Stimulated activated CD4-positive, alpha-beta T cell treated with anti-CD3 and anti-CD28 coated beads, Interleukin-4, amount 100 ng/mL, for 1 hour (primary cell): ENCODE measurements around the gene AGBL1.
"Not testable (repeated sequence)": the region's sequence is repeated elsewhere in the genome, so short reads cannot be mapped to it uniquely, and the experiment has no call there.

Source experiments
- DNase-seq: peaks from one replicate; pipeline ENCODE4 v3.0.0-alpha.2; 2020

Gene AGBL1

DNA sequence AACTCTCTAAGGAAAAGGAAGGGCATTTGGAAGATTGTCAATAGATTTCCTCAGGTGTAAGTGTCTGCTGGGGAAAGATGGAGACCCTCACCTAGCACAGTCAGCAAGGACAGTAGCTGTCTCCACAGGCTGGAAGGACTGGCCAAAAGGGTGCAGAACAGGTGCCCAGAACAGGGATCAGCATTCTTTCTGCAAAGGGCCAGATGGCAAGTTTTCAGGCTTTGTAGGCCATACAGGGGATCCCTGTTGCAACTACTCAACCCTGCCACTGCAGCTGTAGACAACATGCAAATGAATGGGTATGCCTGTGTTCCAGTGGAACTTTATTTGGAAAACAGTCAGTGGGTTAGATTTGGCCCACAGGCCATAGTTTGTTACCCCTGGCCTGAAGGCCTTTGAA lies 8.1 kb downstream of the AGBL1 start:
- no peak for DNase-seq

DNA sequence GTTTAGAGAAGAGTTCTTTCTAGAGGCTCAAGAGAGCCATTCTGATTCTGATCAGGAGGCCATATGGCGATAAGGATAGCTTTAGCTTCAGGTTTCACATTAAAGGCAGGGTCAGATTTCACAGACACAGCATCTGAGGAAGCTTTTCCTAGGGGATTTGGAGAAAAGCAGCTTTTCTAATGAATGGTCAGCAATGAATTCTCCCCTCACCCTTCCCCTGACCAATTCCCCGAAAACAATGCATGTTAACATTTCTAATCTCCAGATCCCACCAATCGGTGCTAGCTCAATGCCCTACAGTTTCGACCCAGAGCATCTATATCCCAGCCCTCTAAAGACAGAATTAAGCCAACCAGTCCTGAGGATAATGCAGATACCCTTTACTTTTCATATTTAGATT lies 9.8 kb downstream of the AGBL1 start:
- no peak for DNase-seq

DNA sequence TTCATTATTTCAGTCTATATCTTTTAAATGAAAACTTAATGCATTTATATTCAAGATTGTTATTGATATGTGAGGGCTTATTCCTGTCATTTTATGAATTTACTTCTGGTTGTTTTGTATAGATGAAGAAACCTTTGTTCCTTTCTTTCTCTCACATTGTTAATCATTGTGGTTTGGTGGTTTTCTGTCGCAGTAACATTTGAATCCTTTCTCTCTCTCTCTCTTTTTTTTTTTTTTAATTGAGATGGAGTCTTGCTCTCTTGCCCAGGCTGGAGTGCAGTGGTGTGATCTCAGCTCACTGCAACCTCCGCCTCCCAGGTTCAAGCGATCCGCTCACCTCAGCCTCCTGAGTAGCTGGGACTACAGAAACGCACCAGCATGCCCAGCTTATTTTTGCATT lies 22.1 kb downstream of the AGBL1 start:
- no peak for DNase-seq

DNA sequence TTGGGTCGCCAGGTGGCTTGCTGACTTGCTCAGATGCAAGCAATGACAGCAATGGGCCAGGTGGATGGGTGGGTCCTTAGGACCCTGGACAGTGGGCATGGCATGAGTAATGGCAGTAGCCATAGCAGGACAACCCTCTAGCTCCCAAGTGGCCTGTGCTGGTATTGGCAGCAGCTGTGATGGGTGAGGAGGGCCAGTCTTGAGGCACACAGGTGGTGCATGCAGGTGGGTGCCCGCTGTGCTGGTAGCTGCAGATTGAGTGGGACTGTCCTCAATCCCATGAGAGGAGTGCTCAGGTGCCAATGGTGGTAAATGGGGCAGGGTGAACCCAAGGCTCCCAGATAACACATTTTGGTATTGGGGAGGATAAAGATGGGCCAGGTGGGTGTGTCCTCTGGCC lies 24.2 kb downstream of the AGBL1 start:
- DNase-seq: no peak

DNA sequence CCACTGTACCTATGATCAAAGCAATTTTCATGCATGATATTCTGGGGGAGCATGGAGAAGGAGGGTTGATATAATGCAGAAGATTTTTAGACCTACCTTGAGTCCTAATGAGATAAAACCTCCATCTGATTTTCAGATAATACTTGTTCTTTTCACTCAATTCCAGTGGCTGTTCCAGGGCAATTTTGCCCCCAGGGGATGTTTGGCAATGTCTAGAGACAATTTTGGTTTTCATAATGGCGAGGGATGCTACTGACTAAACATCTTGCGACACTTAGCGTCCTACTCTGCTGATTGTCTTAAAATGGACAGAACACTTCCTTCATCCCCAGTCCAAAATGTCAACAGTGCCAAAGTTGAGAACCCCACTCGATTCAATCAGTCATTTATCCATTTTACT lies 26.6 kb downstream of the AGBL1 start:
- no peak for DNase-seq

DNA sequence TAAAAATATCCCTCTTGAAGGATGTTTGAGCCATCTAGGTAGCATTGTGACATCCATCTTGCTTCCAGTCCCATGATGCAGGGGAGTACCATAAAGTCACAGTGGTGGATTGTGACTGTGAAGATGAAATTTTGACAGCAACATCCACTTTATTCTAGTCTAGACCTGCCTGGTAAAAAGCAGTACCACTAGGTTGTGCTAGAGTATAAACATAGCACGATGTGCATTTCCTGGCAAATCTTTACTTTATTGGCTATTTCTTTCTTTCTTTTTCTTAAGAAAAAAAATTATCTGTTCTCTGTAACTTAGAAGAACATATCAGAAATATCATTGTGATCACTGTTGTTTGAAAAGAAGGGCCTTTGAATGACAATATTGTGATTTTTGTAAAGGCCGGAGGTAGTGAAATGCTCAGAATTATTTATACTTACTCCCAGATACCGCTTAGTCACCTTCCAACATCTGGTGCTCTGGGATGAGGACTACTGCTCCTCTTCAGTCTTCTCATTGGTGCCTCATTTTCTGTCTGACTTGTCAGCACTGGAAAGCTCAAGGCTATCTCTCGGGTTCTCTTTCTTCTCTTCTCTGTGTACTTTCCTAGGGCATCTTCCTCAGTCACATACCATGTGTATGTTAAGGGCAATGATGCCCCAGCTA lies 35.6 kb downstream of the AGBL1 start:
- no peak for DNase-seq

DNA sequence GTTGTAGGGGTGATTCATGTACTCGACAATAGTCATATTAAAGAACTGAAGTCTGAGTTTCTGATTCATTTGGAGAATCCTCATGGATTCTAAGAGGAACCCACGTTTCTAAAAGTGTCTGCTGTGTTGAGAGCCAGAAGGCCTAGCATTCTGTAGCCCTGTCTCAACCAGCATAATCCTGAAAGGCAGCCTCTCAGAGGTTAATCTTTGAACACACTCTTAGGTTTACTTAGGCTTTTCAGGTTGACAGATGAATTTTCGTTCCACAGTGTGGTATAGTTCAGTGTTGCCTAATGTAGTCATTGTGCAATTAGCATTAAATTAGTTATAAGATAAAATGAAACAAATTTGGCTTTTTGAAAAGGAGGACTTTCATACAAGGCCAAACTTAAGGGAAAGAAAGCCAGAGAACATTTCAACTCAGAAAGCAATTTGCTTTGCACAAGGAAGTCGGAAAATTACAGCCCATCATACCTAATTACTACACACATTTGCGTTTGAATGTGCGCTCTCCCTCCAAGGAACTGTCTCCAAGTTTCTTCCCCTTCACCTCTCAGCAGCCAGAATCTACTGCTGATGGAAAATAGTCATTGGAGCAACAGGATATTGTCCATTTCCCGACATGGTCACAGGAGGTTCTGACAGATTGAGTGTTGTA lies 42.0 kb downstream of the AGBL1 start:
- DNase-seq: no peak

DNA sequence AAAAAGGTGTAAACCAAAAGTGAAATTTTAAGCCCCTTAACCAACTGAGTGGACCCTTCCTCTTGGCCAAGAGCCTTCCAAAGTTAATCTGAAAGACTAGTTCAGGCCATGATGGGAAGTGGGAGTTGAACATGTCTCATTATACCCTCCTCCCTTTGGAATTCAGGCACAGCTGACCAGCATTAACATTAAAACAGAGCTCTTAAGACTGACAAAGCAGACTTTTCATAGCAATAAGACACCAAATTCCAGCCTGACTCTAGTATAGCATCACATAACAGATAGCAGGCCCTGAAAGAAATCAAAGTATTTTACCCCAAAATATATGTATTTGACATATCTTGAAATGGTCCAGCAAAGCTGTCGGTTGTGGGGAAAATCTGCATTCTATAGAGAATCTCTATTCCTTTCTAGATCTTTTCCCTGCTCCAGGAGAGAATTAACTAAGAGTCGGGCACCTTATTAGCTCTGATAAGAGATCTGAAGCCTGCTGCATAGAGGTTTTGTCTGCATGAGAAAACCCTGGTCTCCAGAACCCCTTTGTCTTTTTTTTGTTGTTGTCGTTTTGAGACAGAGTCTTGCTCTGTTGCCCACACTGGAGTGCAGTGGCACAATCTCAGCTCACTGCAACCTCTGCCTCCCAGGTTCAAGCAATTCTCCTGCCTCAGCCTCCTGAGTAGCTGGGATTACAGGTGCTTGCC lies 43.2 kb downstream of the AGBL1 start:
- not testable (repeated sequence) for DNase-seq

DNA sequence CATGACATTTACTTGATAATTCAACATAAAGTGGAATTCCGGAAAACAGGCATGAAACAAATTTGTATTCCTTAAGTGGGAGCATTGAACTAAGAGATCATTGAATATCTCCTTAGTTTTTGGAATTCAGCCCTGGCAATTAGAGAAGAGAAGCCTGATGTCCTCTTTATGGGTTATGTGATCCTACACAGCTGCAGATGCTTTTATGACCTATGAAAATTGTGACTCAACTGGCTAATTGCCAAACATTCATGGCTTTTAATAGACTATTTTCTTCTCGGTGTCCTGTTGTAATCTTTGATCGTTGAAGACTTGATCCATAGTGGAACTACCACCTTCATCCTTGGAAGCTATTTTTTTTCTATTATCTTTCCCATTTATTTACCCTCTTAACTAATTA lies 46.1 kb downstream of the AGBL1 start:
- DNase-seq: no peak

DNA sequence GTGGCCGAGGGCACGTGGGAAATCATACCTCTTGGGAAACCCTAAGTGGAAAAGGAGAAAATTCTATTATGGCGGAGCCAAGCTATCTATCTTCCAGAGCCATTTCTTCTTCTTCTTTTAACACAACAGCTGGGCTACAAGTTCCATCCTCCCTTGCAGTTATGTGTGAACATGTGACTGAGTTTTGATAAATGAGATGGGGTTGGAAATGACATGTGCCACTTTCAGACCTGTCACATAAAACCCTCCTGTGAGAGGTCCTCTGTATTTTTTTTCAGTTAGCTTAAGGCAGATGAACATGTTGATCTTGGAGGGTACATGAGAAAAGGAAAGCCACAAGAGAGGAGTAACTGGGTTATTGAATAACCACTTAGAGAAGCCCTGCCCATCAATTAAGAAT lies 47.9 kb downstream of the AGBL1 start:
- DNase-seq: no peak

DNA sequence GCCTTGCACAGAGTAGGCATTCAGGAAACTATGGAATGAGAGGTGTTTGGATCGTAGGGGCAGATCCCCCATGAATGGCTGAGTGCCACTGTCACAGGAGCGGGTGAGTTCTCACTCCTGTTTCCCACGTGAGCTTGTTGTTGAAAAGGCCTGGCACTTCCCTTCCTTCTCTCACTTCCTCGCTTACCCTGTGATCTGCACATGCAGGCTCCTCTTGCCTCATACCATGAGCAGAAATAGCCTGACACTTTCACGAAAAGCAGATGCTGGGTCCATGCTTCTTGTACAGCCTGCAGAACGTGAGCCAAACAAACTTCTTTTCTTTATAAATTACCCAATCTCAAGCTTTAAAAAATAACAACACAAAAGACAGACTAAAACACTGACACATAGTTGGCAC lies 55.4 kb downstream of the AGBL1 start:
- DNase-seq: no peak

DNA sequence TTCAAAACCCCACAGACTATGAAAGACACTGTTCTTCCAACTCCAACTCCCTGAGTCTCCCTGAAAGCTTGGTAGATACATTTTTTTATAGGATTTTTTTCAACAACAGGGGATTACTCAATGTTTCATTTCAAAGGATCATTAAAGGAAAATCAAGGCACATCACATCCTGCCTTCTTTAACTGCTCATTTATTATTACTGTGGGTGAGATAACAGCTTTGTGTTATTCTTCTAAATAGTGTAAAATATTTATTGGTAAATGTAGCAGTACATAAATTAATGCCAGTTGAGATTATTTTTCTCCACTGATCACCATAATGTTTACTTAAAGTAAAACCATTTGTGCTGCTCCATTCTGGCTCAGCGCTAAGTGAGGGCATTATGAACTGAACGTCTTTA lies 57.2 kb downstream of the AGBL1 start:
- no peak for DNase-seq

DNA sequence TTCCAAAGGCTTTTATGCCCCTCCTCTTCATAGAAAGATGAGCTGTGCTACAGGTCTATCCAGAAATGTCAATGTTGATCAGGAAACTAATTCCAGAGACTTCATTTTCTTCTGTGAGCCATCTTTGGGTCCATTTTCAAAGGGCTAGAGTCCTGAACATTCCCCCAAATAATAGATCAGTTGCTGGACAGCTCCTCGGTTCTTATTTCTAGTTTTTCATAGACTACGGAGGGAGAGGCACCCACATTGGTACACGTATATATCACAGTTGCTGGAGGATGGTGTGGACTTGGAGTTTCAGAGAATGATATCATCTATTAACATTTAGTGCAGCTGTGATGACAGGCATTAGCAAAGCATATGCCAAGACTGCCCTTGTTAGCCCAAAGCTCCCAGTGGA lies 59.1 kb downstream of the AGBL1 start:
- DNase-seq: no peak

DNA sequence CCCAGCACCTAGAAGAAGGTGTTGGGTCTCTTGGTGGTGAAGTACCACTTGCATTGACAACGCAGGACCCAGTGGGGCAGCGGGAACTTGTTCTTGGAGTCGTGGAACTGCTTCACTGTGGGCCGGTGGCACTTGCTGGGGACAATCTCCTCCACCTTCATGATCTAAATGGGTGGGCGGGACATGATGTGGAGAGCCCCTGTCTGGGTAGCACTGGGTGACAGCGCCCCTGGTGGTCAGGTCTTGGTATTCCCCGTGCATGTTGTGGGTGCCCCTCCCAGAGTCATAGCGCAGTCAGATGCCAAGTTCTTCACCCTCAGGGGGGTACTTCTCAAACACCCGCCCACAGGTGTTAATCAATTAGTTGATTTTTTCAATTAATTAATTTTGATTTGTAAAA lies 60.2 kb downstream of the AGBL1 start:
- peak; percentile 13 for DNase-seq

DNA sequence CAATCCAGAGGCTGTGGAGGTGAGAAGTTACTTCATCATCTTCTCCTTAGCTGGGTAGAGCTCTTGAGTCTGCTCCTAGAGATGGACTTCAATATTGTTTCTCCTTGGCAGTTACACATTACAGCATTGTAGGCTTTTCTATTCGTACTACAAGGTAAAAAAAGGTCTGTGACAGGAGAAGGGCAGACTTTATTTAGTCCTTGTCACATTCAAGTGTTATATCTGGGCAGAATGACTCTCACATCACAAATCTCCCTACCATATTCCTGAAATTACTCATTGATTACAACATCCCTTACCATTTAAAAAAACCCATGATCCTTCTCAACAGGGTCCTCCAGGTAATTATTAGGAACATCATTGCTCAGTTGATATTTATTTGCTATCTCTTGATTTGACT lies 75.0 kb downstream of the AGBL1 start:
- DNase-seq: no peak

DNA sequence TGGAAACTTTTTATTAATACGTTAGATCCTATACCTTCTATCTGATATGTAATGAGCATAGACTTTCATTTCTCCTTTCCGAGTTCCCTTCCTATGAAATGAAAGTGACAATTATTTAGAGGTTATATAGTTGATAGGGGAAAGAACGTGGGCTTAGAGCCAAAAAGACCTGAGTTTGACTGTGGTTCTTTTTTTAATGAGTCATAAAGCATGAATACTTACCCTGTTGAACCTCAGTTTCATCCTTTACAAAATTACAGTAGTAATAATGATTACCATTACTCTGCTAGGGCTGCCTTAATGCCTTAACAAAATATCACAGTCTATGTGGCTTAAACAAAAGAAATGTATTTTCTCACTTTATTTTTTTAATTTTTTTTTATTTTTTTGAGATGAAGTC lies 75.9 kb downstream of the AGBL1 start:
- no peak for DNase-seq

DNA sequence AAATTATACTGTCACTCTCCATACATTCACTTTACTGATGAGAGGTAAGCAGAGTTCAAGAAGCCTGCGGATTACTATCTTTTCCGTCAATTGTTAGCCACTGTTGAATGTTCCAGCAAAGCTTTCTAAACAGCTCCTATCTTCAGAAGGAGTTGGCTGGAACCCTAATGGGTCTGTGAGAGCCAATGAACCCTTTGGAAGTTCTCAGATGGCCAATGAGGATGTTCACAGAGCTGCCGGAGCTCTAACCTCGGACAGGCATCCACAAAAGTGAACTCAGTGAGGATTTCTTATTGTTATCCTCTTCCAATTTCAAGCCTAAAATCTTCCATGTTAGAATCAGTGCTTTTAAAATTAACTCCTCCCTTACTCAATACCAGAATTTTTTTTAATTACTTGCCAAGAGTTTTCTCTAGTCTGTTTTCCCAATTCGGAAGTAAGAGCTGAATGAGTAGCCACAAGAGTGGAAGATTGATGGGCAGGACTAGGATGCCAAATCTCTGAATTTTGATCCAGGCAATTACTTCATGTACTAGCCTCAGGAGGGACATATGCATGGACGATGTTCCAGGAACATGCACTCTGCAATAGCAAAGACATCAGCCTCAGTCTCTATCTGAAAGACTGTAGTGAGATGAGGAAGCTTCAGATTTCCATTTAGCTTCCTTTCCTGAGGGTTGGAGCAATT lies 78.1 kb downstream of the AGBL1 start:
- no peak for DNase-seq

DNA sequence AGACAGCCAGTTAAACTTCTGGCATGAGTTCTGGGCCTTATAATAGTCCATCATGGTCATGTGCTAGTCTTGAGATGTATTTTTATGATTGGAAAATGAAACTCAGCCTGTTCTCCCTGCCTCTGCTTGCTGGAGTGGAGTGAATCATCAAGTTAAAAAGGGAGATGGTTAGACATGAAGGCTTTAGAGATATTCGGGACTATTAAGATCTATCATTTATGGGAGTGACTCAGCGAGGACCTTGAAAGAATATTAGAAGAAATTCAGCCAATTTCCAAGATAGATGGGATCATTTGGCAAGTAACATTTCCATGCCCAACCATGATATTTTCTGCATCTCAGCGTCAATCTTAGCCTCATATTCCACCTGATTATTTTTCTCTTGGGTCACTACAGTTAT lies 79.8 kb downstream of the AGBL1 start:
- no peak for DNase-seq

DNA sequence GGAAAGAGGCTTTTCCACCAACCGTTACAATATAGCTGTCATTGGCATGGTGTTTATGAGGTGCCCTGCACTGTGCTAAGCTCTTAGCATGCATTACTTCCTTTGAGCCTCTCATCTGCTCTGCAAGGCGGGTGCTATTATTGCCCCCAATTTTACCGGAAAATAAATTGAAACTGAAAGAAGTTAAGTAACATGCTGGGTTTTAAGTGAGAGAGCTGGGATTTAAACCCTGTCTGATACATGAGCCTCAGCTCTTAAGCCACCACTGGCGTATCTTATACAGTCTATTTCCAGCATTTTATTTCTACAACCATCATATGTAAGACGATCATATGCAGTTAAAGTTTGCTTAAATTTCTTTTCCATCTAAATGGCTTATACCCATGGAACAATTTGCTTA lies 81.6 kb downstream of the AGBL1 start:
- no peak for DNase-seq

DNA sequence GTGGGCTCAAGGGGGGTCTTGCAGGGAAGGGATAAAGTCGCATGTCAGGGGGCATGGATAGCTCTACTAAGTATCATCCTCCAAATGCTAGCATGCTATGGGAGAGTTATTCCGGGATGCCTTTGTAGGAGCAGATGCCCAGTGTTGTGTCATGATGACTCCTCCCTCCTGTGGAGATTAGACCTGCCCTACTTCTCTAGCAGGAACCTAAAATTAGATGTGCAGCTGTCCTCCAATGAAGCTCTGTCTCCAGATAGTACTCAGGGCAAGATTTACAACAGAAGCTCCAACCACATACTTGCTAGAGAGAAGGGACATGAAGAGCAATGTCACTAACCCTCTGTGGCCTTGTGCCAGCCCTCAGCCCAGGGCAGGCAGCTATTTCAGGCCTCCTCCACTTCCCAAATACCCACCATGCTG lies 82.5 kb downstream of the AGBL1 start:
- DNase-seq: no peak

DNA sequence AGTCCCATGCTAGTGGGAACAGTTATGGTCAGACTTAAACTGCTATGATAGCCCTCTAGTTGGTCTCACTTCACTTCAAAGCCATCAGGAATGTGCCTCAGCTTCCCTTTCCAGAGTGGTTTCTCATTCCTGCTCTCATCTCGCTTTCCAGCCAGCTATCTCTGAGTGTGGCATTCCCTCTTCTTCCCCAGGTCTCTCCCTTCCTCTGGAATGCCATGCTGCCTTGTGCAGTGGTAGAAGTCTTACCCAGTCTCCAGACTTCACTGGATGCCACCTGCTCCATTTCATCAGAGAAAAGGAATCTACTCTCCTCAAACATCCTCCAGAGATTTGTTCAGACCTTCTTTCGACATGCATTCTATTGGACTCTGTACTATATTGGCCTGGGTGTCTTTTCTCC lies 83.0 kb downstream of the AGBL1 start:
- no peak for DNase-seq

DNA sequence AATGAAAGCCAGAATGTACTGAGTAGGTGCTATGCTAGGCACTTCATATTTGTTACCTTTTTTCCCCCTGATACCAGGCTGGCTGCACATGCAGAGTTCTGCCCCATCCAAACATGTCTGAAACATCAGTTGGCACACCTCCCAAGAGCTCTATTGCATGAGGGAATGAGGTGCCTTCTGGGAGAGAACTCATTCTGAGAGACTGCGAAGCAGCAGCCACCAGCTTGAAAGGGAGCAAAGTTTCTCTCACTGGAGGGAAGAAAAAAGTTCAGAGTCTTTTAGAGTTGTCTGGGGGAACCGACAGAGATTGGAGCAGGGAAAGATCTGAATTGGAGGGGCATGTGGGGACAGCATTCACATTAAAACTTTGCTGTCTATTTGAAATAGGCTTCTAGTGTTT lies 84.1 kb downstream of the AGBL1 start:
- no peak for DNase-seq

DNA sequence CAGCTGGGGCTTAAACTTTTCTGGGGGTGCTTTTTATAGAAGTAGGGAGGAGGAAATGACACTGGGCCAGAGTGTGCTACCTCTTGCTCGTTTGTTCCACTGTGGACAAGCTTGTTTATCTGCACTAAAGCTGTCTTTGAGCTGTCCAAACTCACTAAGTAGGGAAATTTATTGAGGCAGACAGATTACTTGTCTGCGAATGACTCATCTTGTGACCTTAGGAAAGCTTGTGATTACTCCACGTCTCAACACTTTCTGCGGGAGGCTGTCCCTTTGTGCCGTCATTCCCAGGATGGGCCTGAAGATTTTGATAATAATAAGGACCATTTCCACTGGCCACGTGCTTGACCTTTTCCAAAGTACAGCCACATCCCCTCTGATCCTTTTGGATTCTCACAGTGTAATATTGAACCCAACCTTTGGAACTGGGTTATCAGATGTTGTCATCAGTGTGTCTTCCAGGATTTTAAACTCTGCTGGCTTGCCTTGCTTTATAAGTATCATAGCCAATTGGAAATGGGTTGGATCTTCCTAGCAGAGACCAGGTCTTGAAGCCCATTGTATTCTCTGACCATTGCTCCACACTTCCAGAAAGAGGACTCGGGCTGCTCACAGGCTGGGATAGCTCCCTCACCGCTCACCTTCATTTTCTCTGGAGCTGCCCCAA lies 84.7 kb downstream of the AGBL1 start:
- no peak for DNase-seq
